Stimulated activated naive CD8-positive, alpha-beta T cell treated with anti-CD3 and anti-CD28 coated beads, Interleukin-15, amount 100 ng/mL, for 72 hours (primary cell): Measurements from ENCODE around the gene HSD17B11.
"Not testable (repeated sequence)": the region's sequence is repeated elsewhere in the genome, so short reads cannot be mapped to it uniquely, and the experiment has no call there.

Experiments
- ATAC-seq: fragments of 150-1000 bp; cut with Tn5 transposase; 2 replicates; pipeline ENCODE4 v1.10.0; 2021; ENCODE audit warnings: mild to moderate bottlenecking, moderate library complexity
- DNase-seq, 2 donors: peaks; one replicate each; pipeline ENCODE4 v3.0.0; 2021 to 2022
- H3K27ac Mint-ChIP-seq, 2 donors: one replicate each; pipeline ENCODE4 v1.8.0; 2022; ENCODE audit warnings: mild to moderate bottlenecking in 2 of 2, mixed read lengths in 2 of 2, moderate library complexity in 2 of 2
- H3K27me3 Mint-ChIP-seq: one replicate; pipeline ENCODE4 v1.8.0; 2022; ENCODE audit warnings: mixed read lengths
- H3K4me1 Mint-ChIP-seq: one replicate; pipeline ENCODE4 v1.8.0; 2022; ENCODE audit warnings: mild to moderate bottlenecking, mixed read lengths
- H3K4me3 Mint-ChIP-seq, 2 donors: one replicate each; pipeline ENCODE4 v1.8.0; 2022; ENCODE audit warnings: mild to moderate bottlenecking in 2 of 2, mixed read lengths in 2 of 2, moderate library complexity in 1 of 2
- H3K9me3 Mint-ChIP-seq, 2 donors: one replicate each; pipeline ENCODE4 v1.8.0; 2022; ENCODE audit warnings: mixed read lengths in 2 of 2

HSD17B11 gene

DNA sequence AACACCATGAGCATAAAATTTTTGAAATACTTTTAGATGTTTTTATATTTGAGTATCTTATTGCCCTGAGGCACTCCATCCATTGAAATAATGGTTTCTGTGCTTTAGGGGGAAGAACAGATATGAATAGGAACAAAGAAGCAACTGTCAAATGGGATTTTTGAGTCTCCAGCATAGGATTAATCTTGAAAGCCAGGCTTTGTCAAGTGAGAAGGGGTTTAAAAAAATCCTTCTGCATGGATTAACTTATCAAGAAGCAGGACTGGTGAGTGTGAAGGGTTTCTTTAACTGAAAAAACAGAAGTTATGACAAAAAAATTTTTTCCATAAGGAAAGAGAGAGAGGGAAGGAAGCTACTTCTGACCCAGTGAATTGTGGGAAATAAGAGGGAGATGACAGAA is 23.8 kb upstream of the HSD17B11 start:
- Mint-ChIP-seq H3K9me3 (no peaks in the 10 kb centered on the region), H3K4me1 (no peaks in the 10 kb centered on the region), H3K27me3 (no peaks in the 10 kb centered on the region), H3K27ac (no peak overlapping the region), H3K4me3 (no peak overlapping the region)
- no peak for ATAC-seq
- DNase-seq, result no peak

DNA sequence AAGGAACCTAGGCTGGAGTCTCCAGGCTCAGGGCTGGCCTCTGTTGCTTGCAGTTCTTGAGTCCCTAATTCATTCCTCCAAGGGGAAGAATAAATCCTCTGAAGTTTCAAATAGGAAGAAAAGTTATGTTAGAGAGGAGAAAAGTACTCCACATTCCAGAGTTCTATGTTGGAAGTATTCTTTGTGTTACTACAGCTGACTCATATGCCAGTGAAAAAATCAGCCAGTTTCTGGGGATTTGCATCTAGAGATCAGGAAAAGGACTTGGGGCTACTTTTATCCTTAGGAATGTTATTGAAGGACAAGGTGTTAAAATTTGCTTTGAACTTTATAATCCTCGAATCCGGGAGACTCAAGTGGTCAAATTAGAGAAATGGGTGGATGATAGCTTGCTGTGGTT is 19.7 kb upstream of the HSD17B11 start:
- H3K27ac Mint-ChIP-seq, result no peak overlapping the region
- no peaks in the 10 kb centered on the region for H3K27me3 Mint-ChIP-seq
- no peak overlapping the region for H3K4me3 Mint-ChIP-seq
- peaks cover 0 to 6% of the 10 kb centered on the region in 2 donors for H3K9me3 Mint-ChIP-seq
- peaks cover 9% of the 10 kb centered on the region for H3K4me1 Mint-ChIP-seq
- DNase-seq, result no peak
- ATAC-seq, result no peak

DNA sequence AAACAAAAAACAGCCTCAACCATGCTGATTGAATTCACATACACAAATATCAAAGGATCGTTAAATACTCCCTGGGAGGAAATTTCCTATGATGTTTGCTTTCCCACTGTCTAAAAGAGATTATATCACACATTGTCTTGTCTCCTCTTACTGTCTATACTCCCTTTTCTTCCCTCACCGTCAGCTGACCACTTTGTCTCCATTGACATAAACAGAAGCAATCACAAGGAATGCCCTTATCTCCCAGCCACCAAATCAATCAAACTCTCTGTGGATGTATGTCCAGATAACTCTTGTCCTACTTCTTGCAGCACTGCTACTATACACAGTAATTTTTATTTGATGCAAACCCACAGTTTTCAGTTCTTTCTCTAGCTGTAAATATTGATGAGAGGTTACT is 19.2 kb upstream of the HSD17B11 start:
- Mint-ChIP-seq H3K4me1 (peaks cover 9% of the 10 kb centered on the region), H3K27me3 (no peaks in the 10 kb centered on the region), H3K4me3 (no peak overlapping the region), H3K9me3 (peaks cover 0 to 6% of the 10 kb centered on the region in 2 donors), H3K27ac (no peak overlapping the region)
- ATAC-seq (no peak), DNase-seq (no peak)

DNA sequence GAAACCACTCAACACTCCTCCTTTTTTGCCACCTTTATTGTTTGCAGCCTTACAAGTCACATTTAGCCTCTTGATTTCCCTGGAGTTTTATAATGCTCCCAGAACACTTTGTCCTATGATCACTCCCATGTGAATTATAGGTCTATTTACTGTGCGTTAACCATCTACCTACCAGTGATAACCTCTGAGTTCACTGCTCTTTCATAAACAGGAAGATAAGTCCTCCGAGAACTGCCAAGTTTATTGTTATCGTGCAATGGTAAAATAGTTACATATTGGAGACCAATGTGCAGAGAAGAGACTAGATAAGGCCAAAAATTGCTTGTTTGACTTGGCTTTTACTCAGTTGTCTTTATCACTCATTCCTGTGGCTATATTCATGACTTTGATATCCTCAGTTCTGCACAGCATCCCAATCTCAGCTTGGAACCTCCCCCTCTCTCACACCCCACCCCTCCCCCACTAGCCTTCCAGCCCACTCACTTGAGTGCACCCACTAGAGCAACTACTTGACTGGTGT is 18.5 kb upstream of the HSD17B11 start:
- no peak for ATAC-seq
- H3K4me1 Mint-ChIP-seq, result peaks cover 9% of the 10 kb centered on the region
- no peak for DNase-seq
- H3K9me3 Mint-ChIP-seq, result peaks cover 0 to 6% of the 10 kb centered on the region in 2 donors
- H3K4me3 Mint-ChIP-seq, result no peak overlapping the region
- H3K27ac Mint-ChIP-seq, result no peak overlapping the region
- H3K27me3 Mint-ChIP-seq, result no peaks in the 10 kb centered on the region

DNA sequence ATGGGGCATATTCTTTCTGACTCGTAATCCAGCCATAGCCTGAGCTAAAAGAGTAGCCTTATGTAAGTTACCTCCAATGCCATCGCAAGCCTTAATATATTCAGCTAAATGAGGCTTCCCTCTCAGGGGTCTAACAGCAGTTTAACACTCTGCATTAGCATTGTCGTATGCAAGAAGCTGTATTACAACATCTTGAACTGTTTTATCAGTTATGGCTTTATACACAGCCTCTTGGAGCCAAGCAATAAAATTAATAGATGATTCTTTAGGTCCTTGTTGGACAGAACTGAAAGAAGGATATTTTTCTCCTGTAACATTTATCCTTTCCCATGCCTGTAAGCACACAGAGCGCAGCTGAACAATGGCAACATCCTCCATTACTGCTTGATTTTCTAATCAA is 15.9 kb upstream of the HSD17B11 start:
- peak overlapping the region in 1 of 2 donors; percentile 86 for H3K27ac Mint-ChIP-seq
- not testable (repeated sequence) for H3K4me1 Mint-ChIP-seq, ATAC-seq, H3K9me3 Mint-ChIP-seq, DNase-seq, H3K27me3 Mint-ChIP-seq
- peak overlapping the region; percentile 35 to 42 for H3K4me3 Mint-ChIP-seq

DNA sequence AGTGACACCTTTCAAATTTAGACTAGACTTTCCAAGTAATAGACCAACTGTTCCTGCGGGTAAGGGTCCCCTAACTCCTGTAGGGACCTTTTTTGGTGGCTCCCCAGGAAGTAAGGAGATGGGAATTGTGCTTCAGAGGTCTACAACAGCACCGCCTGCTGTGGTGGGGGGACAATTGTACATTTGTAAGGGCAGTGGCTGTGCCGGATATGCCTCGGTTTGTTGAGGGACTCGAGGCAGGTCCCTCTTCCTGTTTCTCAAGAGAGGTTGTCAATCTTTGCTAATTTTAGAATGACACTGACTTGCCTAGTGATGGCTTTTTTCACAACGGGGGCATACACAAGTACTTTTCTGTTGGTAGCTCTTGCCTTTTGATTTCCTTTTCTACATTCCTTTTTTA is 15.5 kb upstream of the HSD17B11 start:
- Mint-ChIP-seq H3K27me3 (no peaks in the 10 kb centered on the region), H3K9me3 (peaks cover 0 to 6% of the 10 kb centered on the region in 2 donors), H3K4me3 (peak overlapping the region; percentile 35 to 42), H3K4me1 (peaks cover 9% of the 10 kb centered on the region), H3K27ac (peak overlapping the region; percentile 55 to 86)
- DNase-seq (no peak), ATAC-seq (peak; percentile 56)

DNA sequence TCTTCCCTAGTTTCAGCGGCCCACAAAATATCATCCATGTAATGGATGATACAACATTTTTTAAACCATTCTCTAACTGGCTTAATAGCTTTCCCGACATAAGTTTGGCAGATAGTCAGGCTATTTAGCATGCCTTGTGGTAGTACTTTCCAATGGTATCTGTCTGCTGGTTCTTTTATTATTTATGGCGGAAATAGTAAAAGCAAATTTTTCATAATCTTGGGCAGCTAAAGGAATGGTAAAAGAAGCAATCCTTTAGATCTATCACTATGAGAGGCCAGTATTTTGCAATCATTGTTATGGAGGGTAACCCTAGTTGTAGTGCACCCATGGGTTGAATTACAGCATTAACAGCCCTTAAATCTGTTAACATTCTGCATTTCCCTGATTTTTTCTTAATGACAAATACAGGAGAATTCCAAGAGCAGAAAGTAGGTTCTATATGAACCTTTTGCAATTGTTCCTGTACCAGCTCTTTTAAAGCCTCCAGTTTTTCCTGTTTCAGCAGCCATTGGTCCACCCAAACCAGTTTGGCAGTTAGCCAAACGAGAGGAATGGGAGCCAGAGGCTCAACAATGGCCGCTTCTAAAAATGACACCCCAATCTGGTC is 14.3 kb upstream of the HSD17B11 start:
- Mint-ChIP-seq H3K4me3 (no peak overlapping the region), H3K4me1 (peaks cover 9% of the 10 kb centered on the region), H3K9me3 (peaks cover 0 to 6% of the 10 kb centered on the region in 2 donors), H3K27me3 (no peaks in the 10 kb centered on the region), H3K27ac (no peak overlapping the region)
- DNase-seq (no peak), ATAC-seq (no peak)

DNA sequence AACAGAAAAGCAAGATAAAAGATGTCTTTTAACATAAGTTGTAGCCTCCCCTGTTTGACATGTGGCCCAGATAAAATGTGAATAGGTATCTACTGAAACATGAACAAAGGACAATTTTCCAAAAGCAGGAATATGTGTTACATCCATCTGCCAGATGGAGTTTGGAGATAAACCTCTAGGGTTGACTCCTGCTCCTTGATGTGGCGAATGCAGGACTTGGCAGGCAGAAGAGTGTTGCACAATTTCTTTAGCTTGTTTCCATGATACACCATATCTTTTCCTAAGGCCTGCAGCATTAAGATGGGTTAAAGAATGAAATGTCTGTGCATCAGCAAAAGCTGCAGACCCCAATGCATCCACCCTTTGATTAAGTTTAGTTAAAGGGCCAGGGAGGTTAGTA is 12.7 kb upstream of the HSD17B11 start:
- ATAC-seq, H3K27ac Mint-ChIP-seq: not testable (repeated sequence)

DNA sequence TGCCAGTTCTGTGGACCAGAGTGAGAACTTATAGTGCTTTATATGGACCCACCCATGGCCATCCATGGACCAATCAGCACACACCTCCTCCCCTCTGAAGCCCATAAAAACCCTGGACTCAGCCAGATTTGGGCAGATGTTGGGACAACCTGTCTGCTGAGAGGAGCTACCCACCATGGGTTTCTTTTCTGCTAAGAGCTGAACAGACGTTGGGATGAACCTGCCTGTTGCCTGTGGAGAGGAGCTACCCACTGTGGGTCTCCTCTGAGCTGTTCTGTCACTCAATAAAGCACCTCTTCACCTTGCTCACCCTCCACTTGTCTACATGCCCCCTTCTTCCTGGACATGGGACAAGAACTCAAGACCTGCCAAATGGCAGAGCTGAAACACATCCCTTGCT is 9.0 kb upstream of the HSD17B11 start:
- no peak overlapping the region for H3K4me3 Mint-ChIP-seq
- no peaks in the 10 kb centered on the region for H3K9me3 Mint-ChIP-seq
- peaks cover 11% of the 10 kb centered on the region for H3K4me1 Mint-ChIP-seq
- H3K27ac Mint-ChIP-seq, result no peak overlapping the region
- DNase-seq (no peak), ATAC-seq (peak; percentile 23)
- H3K27me3 Mint-ChIP-seq, result no peaks in the 10 kb centered on the region

More for the DNA sequence above, 12.7 kb upstream of the HSD17B11 start:
- not testable (repeated sequence) for H3K27me3 Mint-ChIP-seq, H3K4me3 Mint-ChIP-seq, DNase-seq, H3K4me1 Mint-ChIP-seq, H3K9me3 Mint-ChIP-seq

DNA sequence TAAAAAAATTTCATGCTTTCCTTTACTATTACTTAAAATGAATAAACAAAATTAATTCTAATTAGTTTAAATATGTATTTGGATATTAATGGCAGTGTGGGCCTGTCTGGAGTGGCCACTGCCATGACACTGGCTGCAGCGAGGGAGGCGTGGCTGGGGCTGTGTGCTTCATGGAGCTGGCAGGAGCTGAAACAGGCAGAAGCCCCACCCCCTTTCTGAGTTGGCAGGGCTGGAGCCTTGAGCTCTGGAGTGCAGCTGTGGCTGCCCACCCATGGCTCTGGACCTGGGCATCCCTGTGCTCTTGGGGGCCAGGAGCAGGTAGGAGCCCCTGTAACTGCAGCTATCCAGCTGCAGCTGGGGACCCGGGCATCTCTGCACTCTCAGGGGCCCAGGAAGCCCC is 8.2 kb upstream of the HSD17B11 start:
- no peak overlapping the region for H3K27ac Mint-ChIP-seq
- H3K9me3 Mint-ChIP-seq, result no peaks in the 10 kb centered on the region
- DNase-seq (no peak), ATAC-seq (no peak)
- H3K27me3 Mint-ChIP-seq, result no peaks in the 10 kb centered on the region
- no peak overlapping the region for H3K4me3 Mint-ChIP-seq
- H3K4me1 Mint-ChIP-seq, result peaks cover 12% of the 10 kb centered on the region

DNA sequence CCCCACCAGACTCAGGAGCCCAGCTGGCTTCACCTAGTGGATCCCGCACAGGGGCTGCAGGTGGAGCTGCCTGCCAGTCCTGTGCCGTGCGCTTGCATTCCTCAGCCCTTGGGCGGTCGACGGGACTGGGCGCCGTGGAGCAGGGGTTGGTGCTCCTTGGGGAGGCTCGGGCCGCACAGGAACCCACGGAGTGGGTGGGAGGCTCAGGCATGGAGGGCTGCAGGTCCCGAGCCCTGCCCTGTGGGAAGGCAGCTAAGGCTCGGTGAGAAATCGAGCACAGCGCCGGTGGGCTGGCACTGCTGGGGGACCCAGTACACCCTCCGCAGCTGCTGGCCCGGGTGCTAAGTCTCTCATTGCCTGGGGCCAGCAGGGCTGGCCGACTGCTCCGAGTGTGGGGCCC is 4.9 kb upstream of the HSD17B11 start:
- not testable (repeated sequence) for DNase-seq, H3K27ac Mint-ChIP-seq
- H3K4me1 Mint-ChIP-seq, result peaks cover 12% of the 10 kb centered on the region

DNA sequence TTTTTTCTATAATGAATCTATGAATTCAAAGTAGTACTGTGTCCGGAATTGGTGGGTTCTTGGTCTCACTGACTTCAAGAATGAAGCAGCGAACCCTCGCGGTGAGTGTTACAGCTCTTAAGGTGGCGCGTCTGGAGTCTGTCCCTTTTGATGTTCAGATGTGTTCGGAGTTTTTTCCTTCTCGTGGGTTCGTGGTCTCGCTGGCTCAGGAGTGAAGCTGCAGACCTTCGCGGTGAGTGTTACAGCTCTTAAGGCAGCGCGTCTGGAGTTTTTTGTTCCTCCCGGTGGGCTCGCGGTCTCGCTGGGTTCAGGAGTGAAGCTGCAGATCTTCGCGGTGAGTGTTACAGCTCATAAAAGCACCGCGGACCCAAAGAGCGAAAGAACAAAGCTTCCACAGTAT is 4.1 kb upstream of the HSD17B11 start:
- not testable (repeated sequence) for DNase-seq, H3K27me3 Mint-ChIP-seq, ATAC-seq, H3K9me3 Mint-ChIP-seq
- Mint-ChIP-seq H3K27ac (peak overlapping the region in 1 of 2 donors; percentile 74), H3K4me1 (peaks cover 14% of the 10 kb centered on the region), H3K4me3 (peak overlapping the region; percentile 75 to 76)

More for the DNA sequence above, 4.9 kb upstream of the HSD17B11 start:
- ATAC-seq, H3K4me3 Mint-ChIP-seq, H3K9me3 Mint-ChIP-seq, H3K27me3 Mint-ChIP-seq: not testable (repeated sequence)

DNA sequence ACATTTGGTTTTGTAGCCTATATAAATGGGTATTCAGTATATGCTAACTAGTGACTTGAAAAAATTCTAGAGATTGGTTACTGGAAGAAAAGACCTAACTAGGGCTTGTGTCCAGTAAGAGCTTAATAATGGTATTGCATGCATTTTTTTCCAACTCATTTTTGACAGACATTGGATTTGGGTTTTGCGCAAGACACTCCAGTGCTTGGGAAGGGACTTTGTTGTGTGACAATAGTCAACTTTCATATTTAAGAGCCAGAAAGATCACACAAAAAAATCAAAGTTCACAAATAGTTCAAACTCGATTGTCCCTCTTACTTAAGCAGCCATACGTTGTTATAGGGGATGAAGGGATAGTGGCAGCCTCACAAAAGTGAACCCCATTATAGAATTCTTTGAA is 1.2 kb upstream of the HSD17B11 start:
- no peak overlapping the region for H3K27ac Mint-ChIP-seq
- H3K4me3 Mint-ChIP-seq, result peak overlapping the region in 1 of 2 donors; percentile 29
- DNase-seq (no peak), ATAC-seq (no peak)
- peaks cover 40% of the 10 kb centered on the region for H3K4me1 Mint-ChIP-seq
- H3K9me3 Mint-ChIP-seq, result no peaks in the 10 kb centered on the region
- no peaks in the 10 kb centered on the region for H3K27me3 Mint-ChIP-seq

DNA sequence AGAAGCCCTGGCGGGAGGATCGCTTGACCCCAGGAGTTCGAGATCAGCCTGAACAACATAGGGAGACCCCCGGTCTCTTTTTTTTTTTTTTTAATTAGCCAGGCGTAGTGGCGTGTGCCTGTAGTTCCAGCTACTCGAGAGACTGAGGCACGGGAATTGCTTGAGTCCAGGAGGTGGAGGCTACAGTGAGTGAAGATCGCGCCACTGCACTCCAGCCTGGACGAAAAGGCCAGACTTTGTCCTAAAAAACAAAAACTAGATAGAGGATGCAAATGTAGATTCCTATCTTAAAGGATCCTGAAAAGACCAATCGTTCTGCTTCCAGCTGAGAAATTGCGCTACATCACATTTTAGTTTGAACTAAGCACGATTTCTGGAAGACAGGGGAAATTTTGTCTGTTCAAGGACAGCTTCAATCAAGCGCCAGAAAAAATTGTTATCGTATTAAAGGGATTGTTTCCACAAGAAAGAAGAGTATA is 627 bp upstream of the HSD17B11 start:
- Mint-ChIP-seq H3K27ac (peak overlapping the region; percentile 92 to 95), H3K9me3 (no peaks in the 10 kb centered on the region), H3K4me1 (peaks cover 42% of the 10 kb centered on the region), H3K27me3 (no peaks in the 10 kb centered on the region), H3K4me3 (peak overlapping the region; percentile 89 to 95)
- no peak for DNase-seq
- ATAC-seq, result peak; percentile 39

DNA sequence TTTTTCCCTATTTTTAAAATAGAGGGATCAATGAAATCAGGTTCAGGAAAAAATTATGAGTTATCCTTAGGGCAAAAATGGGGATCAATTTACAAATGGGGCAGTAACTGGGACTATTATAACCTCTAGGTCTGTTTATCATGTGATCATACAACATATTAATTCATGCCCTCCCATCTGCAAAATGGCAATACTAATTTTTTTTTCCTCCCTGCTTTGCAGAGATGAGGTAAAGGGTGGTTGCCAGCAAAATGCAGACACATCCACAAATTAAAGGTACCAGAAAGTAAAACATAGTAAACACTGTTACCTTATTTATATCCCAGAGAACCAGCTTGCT is 467 bp downstream of the HSD17B11 start:
- DNase-seq, result no peak
- H3K27me3 Mint-ChIP-seq, result no peaks in the 10 kb centered on the region
- peaks cover 43% of the 10 kb centered on the region for H3K4me1 Mint-ChIP-seq
- H3K4me3 Mint-ChIP-seq, result peak overlapping the region; percentile 89 to 95
- peak; percentile 15 for ATAC-seq
- no peaks in the 10 kb centered on the region for H3K9me3 Mint-ChIP-seq
- H3K27ac Mint-ChIP-seq, result peak overlapping the region; percentile 92 to 95

DNA sequence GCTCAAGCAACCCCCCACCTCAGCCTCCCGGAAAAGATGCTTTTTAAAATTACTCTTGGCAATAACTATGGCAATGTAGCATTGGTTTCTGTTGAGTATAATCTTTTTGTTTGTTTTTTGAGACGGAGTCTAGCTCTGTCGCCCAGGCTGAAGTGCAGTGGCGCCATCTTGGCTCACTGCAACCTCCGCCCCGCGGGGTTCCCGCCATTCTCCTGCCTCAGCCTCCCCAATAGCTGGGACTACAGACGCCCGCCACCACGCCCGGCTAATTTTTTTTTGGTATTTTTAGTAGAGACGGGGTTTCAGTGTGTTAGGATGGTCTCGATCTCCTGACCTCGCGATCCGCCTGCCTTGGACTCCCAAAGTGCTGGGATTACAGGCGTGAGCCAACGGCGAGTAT is 933 bp downstream of the HSD17B11 start:
- not testable (repeated sequence) for H3K9me3 Mint-ChIP-seq, ATAC-seq, DNase-seq, H3K27me3 Mint-ChIP-seq
- peak overlapping the region; percentile 89 to 95 for H3K4me3 Mint-ChIP-seq
- peak overlapping the region; percentile 78 to 82 for H3K27ac Mint-ChIP-seq
- H3K4me1 Mint-ChIP-seq, result peaks cover 40% of the 10 kb centered on the region

DNA sequence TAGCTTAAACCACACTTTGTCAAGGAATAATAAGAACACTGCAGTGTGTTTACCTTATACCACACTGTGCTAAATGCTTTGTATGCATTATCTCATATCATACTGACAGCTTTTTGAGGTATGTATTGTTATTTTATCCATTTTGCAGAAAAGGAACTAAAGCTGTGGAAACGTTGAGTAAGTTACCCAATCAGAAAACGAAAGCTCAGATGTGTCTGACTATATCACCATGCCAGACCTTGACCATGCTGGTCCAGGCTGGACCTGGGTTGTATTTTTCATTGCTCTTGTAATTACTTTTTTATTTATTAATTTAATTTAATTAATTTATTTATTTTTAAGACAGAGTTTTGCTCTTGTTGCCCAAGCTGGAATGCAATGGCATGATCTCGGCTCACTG is 2.1 kb downstream of the HSD17B11 start:
- H3K27ac Mint-ChIP-seq, result no peak overlapping the region
- H3K27me3 Mint-ChIP-seq, result no peaks in the 10 kb centered on the region
- peak overlapping the region; percentile 52 to 89 for H3K4me3 Mint-ChIP-seq
- peaks cover 37% of the 10 kb centered on the region for H3K4me1 Mint-ChIP-seq
- H3K9me3 Mint-ChIP-seq, result peaks cover 0 to 4% of the 10 kb centered on the region in 2 donors
- no peak for ATAC-seq
- no peak for DNase-seq
